WTC11 (cell line): ENCODE data around the gene FCN1. TPM values are rescaled to one million over a fixed set of nuclear protein-coding genes. Genes with fewer than 3 reads are reported as not detected.
A peak's percentile ranks its signal among the peaks of the same experiment; 100 is the strongest.

Experiments used
- ATAC-seq: fragments of 200-7000 bp; cut with Tn5 transposase; 2 replicates; pipeline ENCODE4 v1.10.0; 2021; ENCODE audit warnings: mild to moderate bottlenecking, moderate library complexity
- CTCF ChIA-PET: fragments of 300-600 bp; sonication (Branson Sonifier 250); formaldehyde crosslinking; loops from one replicate; lab custom pipeline; 2021; ENCODE audit warnings: antibody characterized with exemption; lab: Charles Lee
- POLR2A ChIA-PET: fragments of 350-600 bp; sonication (Branson Sonifier 250); formaldehyde crosslinking; loops from one replicate; lab custom pipeline; 2021; ENCODE audit warnings: antibody characterized with exemption; lab: Charles Lee
- DNase-seq: peaks from one replicate; pipeline ENCODE4 v3.0.0; 2021; ENCODE audit warnings: low spot score
- H3K27ac Mint-ChIP-seq: 2 replicates; pipeline ENCODE4 v1.8.0; 2021; ENCODE audit warnings: mixed read lengths
- H3K27me3 Mint-ChIP-seq: 2 replicates; pipeline ENCODE4 v1.8.0; 2021; ENCODE audit warnings: low read depth, mild to moderate bottlenecking, moderate library complexity, mixed read lengths
- H3K36me3 Mint-ChIP-seq: 2 replicates; pipeline ENCODE4 v1.8.0; 2021; ENCODE audit warnings: mixed read lengths
- H3K4me1 Mint-ChIP-seq: 2 replicates; pipeline ENCODE4 v1.8.0; 2022; ENCODE audit warnings: mixed read lengths
- H3K4me3 Mint-ChIP-seq: 2 replicates; pipeline ENCODE4 v1.8.0; 2021; ENCODE audit warnings: mild to moderate bottlenecking, moderate library complexity, mixed read lengths
- H3K9me3 Mint-ChIP-seq: 2 replicates; pipeline ENCODE4 v1.8.0; 2021; ENCODE audit warnings: mixed read lengths
- CREM ChIP-seq: sonication (generic); formaldehyde crosslinking; IDR thresholded peaks from 2 replicates; pipeline ENCODE4 v1.8.1; 2022; ENCODE audit warnings: mild to moderate bottlenecking, missing genetic modification reagents, moderate library complexity
- FOXK1 ChIP-seq: sonication (generic); formaldehyde crosslinking; IDR thresholded peaks from 2 replicates; pipeline ENCODE4 v1.8.0; 2022; ENCODE audit warnings: mild to moderate bottlenecking, moderate library complexity, missing genetic modification reagents
- JUN ChIP-seq: sonication (generic); formaldehyde crosslinking; IDR thresholded peaks from 2 replicates; pipeline ENCODE4 v1.8.0; 2023; ENCODE audit warnings: mild to moderate bottlenecking, missing genetic modification reagents
- KAT7 ChIP-seq: sonication (generic); formaldehyde crosslinking; IDR thresholded peaks from 2 replicates; pipeline ENCODE4 v1.8.1; 2023; ENCODE audit warnings: missing genetic modification reagents, mild to moderate bottlenecking, borderline replicate concordance
- MXD4 ChIP-seq: fragments of 250-450 bp; sonication (Bioruptor Pico); IDR thresholded peaks from 2 replicates; pipeline ENCODE4 v1.8.0; 2021; ENCODE audit warnings: mild to moderate bottlenecking, moderate library complexity, borderline replicate concordance
- NFATC4 ChIP-seq: fragments of 250-450 bp; sonication (Bioruptor Pico); IDR thresholded peaks from 2 replicates; pipeline ENCODE4 v1.9.0; 2021; ENCODE audit warnings: mild to moderate bottlenecking
- NFE2L1 ChIP-seq: sonication (generic); formaldehyde crosslinking; IDR thresholded peaks from 2 replicates; pipeline ENCODE4 v1.8.1; 2023; ENCODE audit warnings: missing genetic modification reagents
- SMAD3 ChIP-seq: sonication (generic); formaldehyde crosslinking; IDR thresholded peaks from 2 replicates; pipeline ENCODE4 v1.8.0; 2022; ENCODE audit warnings: missing genetic modification reagents, mild to moderate bottlenecking, borderline replicate concordance
- USF2 ChIP-seq: sonication (generic); formaldehyde crosslinking; IDR thresholded peaks from 2 replicates; pipeline ENCODE4 v1.8.1; 2023; ENCODE audit warnings: mild to moderate bottlenecking, missing genetic modification reagents, moderate library complexity
- ZBTB43 ChIP-seq: sonication (generic); formaldehyde crosslinking; IDR thresholded peaks from 2 replicates; pipeline ENCODE4 v1.8.1; 2023; ENCODE audit warnings: mild to moderate bottlenecking, missing genetic modification reagents
- ZNF281 ChIP-seq: sonication (generic); formaldehyde crosslinking; IDR thresholded peaks from 2 replicates; pipeline ENCODE4 v1.8.0; 2023; ENCODE audit warnings: mild to moderate bottlenecking, missing genetic modification reagents
- total RNA-seq: library from RNA; stranded (reverse); gene quantifications from 3 replicates; pipeline ENCODE4 v1.2.3, GENCODE V29; 2021
- TF ChIP-seq, protein P1 (sequence below): sonication (generic); formaldehyde crosslinking; IDR thresholded peaks from 2 replicates; pipeline ENCODE4 v1.8.0; 2023; ENCODE audit warnings: missing genetic modification reagents
- TF ChIP-seq, protein P2 (sequence below): sonication (generic); formaldehyde crosslinking; IDR thresholded peaks from 2 replicates; pipeline ENCODE4 v1.8.0; 2022; ENCODE audit warnings: mild to moderate bottlenecking, missing genetic modification reagents
- TF ChIP-seq, protein P3 (sequence below): sonication (generic); formaldehyde crosslinking; conservative IDR thresholded peaks from 2 replicates; pipeline ENCODE4 v1.8.1; 2022; ENCODE audit warnings: mild to moderate bottlenecking, missing genetic modification reagents
- TF ChIP-seq, protein P4 (sequence below): fragments of 250-450 bp; sonication (Bioruptor Pico); IDR thresholded peaks from 2 replicates; pipeline ENCODE4 v2.1.2; 2022; ENCODE audit warnings: mild to moderate bottlenecking, moderate library complexity
- TF ChIP-seq, protein P5 (sequence below): fragments of 250-450 bp; sonication (Bioruptor Pico); conservative IDR thresholded peaks from 2 replicates; pipeline ENCODE4 v1.9.0; 2021; ENCODE audit warnings: mild to moderate bottlenecking
- TF ChIP-seq, protein P6 (sequence below): sonication (generic); formaldehyde crosslinking; conservative IDR thresholded peaks from 2 replicates; pipeline ENCODE4 v1.8.1; 2023; ENCODE audit warnings: mild to moderate bottlenecking, low read depth, missing genetic modification reagents, moderate library complexity
- TF ChIP-seq, protein P7 (sequence below): sonication (generic); formaldehyde crosslinking; IDR thresholded peaks from 2 replicates; pipeline ENCODE4 v1.8.1; 2022; ENCODE audit warnings: mild to moderate bottlenecking, moderate library complexity, missing genetic modification reagents

FCN1 gene
- total RNA-seq, 1 experiment from 2014 or later, result not detected

- ChIA-PET POLR2A (no interaction called here), CTCF (no interaction called here)
- no peaks in the 10 kb centered on the region for H3K4me1 Mint-ChIP-seq
- H3K27me3 Mint-ChIP-seq, result no peaks in the 10 kb centered on the region
- DNase-seq, result no peak
- H3K9me3 Mint-ChIP-seq, result peaks cover 15% of the 10 kb centered on the region
- ATAC-seq, result no peak
- H3K36me3 Mint-ChIP-seq, result peaks cover 6% of the 10 kb centered on the region
- H3K4me3 Mint-ChIP-seq, result no peak overlapping the region
- H3K27ac Mint-ChIP-seq, result no peak overlapping the region
- TF ChIP-seq JUN (CRISPR knock-in tag) (no peak), ZNF281 (CRISPR knock-in tag) (no peak)
These were observed 27.6 kb downstream of the FCN1 start for GRCh38 chr9:134890155-134890495.

DNA sequence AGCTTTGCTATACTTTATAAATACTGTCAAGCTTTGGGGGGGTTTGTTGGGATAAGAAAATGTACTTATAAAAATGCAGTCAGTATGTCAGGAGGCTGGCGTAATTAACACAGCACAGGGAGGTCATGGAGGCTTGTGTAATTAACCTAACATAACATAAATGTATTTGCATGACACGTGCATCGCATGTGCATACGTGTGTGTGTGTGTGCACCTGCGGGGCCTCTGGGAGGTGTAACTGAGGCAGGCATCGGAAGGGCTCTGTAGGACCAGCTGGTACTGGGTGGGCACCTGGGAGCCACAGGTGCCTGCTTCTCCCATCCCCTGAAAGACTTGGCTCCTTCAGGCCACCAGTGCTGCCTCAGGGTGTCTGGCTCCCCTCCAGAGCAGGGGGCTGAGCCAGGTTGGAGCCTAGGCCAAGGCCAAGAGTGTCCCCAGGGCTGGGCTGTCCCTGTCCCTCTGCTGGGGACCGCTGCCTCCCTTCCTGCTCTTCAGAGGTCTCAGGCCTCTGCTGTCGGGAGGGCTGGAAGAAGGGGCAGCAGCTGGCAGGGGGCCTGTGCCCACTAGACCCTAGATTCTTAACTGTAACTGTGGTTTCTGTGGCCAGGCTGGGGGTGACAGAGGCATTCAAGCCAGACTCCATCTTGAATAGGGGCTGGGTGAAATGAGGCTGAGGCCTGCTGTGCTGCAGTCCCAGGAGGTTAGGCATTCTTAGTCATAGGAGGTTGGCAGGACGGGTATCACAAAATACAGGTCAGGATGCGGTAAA, 28.1 kb downstream of the FCN1 start:
- CTCF ChIA-PET, result no interaction called here
- Mint-ChIP-seq H3K4me1 (no peaks in the 10 kb centered on the region), H3K36me3 (peaks cover 2% of the 10 kb centered on the region; the same call in 1 of the 2 replicates)
- TF ChIP-seq, protein P1, sequence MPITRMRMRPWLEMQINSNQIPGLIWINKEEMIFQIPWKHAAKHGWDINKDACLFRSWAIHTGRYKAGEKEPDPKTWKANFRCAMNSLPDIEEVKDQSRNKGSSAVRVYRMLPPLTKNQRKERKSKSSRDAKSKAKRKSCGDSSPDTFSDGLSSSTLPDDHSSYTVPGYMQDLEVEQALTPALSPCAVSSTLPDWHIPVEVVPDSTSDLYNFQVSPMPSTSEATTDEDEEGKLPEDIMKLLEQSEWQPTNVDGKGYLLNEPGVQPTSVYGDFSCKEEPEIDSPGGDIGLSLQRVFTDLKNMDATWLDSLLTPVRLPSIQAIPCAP (CRISPR knock-in tag), result no peak
- TF ChIP-seq ZBTB43 (CRISPR knock-in tag) (no peak), FOXK1 (CRISPR knock-in tag) (no peak), KAT7 (no peak), SMAD3 (no peak), NFE2L1 (no peak), NFATC4 (CRISPR knock-in tag) (no peak), USF2 (no peak), MXD4 (CRISPR knock-in tag) (no peak), CREM (CRISPR knock-in tag) (no peak)
- TF ChIP-seq, protein P2, sequence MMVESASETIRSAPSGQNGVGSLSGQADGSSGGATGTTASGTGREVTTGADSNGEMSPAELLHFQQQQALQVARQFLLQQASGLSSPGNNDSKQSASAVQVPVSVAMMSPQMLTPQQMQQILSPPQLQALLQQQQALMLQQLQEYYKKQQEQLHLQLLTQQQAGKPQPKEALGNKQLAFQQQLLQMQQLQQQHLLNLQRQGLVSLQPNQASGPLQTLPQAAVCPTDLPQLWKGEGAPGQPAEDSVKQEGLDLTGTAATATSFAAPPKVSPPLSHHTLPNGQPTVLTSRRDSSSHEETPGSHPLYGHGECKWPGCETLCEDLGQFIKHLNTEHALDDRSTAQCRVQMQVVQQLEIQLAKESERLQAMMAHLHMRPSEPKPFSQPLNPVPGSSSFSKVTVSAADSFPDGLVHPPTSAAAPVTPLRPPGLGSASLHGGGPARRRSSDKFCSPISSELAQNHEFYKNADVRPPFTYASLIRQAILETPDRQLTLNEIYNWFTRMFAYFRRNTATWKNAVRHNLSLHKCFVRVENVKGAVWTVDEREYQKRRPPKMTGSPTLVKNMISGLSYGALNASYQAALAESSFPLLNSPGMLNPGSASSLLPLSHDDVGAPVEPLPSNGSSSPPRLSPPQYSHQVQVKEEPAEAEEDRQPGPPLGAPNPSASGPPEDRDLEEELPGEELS (CRISPR knock-in tag), result no peak
- TF ChIP-seq, protein P3, sequence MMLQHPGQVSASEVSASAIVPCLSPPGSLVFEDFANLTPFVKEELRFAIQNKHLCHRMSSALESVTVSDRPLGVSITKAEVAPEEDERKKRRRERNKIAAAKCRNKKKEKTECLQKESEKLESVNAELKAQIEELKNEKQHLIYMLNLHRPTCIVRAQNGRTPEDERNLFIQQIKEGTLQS (CRISPR knock-in tag), result no peak
- TF ChIP-seq, protein P4, sequence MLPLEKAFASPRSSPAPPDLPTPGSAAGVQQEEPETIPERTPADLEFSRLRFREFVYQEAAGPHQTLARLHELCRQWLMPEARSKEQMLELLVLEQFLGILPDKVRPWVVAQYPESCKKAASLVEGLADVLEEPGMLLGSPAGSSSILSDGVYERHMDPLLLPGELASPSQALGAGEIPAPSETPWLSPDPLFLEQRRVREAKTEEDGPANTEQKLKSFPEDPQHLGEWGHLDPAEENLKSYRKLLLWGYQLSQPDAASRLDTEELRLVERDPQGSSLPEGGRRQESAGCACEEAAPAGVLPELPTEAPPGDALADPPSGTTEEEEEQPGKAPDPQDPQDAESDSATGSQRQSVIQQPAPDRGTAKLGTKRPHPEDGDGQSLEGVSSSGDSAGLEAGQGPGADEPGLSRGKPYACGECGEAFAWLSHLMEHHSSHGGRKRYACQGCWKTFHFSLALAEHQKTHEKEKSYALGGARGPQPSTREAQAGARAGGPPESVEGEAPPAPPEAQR (CRISPR knock-in tag), result no peak
- TF ChIP-seq, protein P5, sequence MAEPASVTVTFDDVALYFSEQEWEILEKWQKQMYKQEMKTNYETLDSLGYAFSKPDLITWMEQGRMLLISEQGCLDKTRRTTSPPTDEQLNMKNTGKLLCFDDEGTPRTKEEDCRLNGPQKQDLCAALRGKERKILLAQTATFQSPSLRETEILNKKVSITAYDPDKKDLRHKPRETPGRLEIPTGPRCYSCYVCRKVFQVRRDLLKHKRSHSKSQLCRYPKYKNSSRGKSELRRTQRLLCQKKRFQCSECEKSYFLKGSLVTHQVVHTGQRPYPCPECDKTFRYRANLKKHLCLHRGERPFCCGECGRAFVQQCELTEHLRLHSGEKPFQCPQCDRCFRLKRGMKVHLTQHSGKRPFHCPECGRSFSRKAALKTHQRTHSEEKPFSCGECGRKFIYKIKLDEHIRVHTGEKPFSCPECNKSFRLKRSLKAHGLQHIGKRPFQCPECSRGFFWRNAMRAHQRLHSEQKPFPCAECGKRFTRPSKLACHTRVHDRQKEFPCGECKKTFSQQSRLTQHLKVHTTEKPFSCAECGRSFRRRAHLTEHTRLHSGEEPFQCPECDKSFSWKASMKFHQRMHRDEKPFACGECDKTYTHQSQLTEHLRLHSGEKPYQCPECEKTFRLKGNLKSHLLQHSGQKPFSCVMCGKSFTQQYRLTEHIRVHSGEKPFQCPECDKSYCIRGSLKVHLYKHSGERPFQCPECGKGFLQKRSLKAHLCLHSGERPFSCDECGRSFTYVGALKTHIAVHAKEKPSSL (CRISPR knock-in tag), result no peak
- TF ChIP-seq, protein P6, sequence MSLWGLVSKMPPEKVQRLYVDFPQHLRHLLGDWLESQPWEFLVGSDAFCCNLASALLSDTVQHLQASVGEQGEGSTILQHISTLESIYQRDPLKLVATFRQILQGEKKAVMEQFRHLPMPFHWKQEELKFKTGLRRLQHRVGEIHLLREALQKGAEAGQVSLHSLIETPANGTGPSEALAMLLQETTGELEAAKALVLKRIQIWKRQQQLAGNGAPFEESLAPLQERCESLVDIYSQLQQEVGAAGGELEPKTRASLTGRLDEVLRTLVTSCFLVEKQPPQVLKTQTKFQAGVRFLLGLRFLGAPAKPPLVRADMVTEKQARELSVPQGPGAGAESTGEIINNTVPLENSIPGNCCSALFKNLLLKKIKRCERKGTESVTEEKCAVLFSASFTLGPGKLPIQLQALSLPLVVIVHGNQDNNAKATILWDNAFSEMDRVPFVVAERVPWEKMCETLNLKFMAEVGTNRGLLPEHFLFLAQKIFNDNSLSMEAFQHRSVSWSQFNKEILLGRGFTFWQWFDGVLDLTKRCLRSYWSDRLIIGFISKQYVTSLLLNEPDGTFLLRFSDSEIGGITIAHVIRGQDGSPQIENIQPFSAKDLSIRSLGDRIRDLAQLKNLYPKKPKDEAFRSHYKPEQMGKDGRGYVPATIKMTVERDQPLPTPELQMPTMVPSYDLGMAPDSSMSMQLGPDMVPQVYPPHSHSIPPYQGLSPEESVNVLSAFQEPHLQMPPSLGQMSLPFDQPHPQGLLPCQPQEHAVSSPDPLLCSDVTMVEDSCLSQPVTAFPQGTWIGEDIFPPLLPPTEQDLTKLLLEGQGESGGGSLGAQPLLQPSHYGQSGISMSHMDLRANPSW (CRISPR knock-in tag), result no peak
- TF ChIP-seq, protein P7, sequence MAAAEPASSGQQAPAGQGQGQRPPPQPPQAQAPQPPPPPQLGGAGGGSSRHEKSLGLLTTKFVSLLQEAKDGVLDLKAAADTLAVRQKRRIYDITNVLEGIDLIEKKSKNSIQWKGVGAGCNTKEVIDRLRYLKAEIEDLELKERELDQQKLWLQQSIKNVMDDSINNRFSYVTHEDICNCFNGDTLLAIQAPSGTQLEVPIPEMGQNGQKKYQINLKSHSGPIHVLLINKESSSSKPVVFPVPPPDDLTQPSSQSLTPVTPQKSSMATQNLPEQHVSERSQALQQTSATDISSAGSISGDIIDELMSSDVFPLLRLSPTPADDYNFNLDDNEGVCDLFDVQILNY (CRISPR knock-in tag), result no peak

More for the DNA sequence above, 28.1 kb downstream of the FCN1 start:
- no peak for ATAC-seq
- Mint-ChIP-seq H3K4me3 (no peak overlapping the region), H3K27ac (no peak overlapping the region), H3K27me3 (no peaks in the 10 kb centered on the region), H3K9me3 (peaks cover 9% of the 10 kb centered on the region)
- POLR2A ChIA-PET, result no interaction called here
- peak; percentile 3 for DNase-seq
